Glutamatergic neuron (in vitro differentiated cells): ENCODE data around the gene NEUROD1. TPM values are rescaled to one million over a fixed set of nuclear protein-coding genes. Genes with fewer than 3 reads are reported as not detected.

ENCODE experiments used
- DNase-seq: peaks from one replicate; pipeline ENCODE4 v3.0.0; 2022
- H3K27ac Mint-ChIP-seq: one replicate; pipeline ENCODE4 v1.8.0; 2020; ENCODE audit warnings: mild to moderate bottlenecking, mixed read lengths, inconsistent platforms; ENCODE audit not compliant: unreplicated experiment
- H3K27me3 Mint-ChIP-seq: one replicate; pipeline ENCODE4 v1.8.0; 2020; ENCODE audit warnings: mild to moderate bottlenecking, moderate library complexity, mixed read lengths, inconsistent platforms; ENCODE audit not compliant: unreplicated experiment
- H3K36me3 Mint-ChIP-seq: one replicate; pipeline ENCODE4 v1.8.0; 2020; ENCODE audit warnings: mild to moderate bottlenecking, mixed read lengths, inconsistent platforms; ENCODE audit not compliant: unreplicated experiment
- H3K4me1 Mint-ChIP-seq: one replicate; pipeline ENCODE4 v1.8.0; 2020; ENCODE audit warnings: mild to moderate bottlenecking, low read depth, mixed read lengths, inconsistent platforms; ENCODE audit not compliant: unreplicated experiment
- H3K4me3 Mint-ChIP-seq: one replicate; pipeline ENCODE4 v1.8.0; 2020; ENCODE audit warnings: mild to moderate bottlenecking, mixed read lengths, inconsistent platforms; ENCODE audit not compliant: unreplicated experiment
- H3K9me3 Mint-ChIP-seq: one replicate; pipeline ENCODE4 v1.8.0; 2020; ENCODE audit warnings: mild to moderate bottlenecking, moderate library complexity, mixed read lengths, inconsistent platforms; ENCODE audit not compliant: unreplicated experiment
- total RNA-seq: library from RNA; stranded (reverse); fragmentation: NEBNext Ultra II Directional; extraction: Animal tissue kit (Norgen Biotek cat#: 25700); gene quantifications from one replicate; pipeline ENCODE4 v1.2.1, GENCODE V29; 2021; ENCODE audit not compliant: unreplicated experiment
- TF ChIP-seq, protein P1 (sequence below): fragments of 200-600 bp; sonication (generic); IDR thresholded peaks from one replicate; pipeline ENCODE4 v1.5.0; 2021; ENCODE audit not compliant: partially characterized antibody, unreplicated experiment

The NEUROD1 gene
- total RNA-seq, 1 donor from 2014 or later, result 65.5 TPM

DNA sequence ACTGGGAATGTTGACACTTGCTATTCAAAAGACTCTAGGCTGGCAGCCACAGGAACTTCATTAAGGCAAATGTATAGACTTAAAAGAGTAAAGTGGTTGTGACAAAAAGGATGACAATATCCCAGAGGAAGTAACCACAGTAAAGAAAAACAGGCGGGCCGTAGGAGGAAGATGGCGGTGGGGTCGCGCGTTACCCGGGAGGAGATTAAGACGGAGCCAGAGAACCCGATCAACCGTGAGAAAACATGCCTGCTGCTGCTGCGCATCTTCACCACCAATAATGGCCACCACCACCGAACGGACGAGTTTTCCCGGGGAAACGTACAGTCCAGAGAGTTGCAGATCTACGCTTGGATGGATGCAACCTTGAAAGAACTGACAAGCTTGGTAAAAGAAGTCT, 14.0 kb upstream of the NEUROD1 start:
- H3K27me3 Mint-ChIP-seq, result peaks cover 3% of the 10 kb centered on the region
- no peak overlapping the region for H3K27ac Mint-ChIP-seq
- no peak for DNase-seq
- no peaks in the 10 kb centered on the region for H3K9me3 Mint-ChIP-seq
- no peak overlapping the region for H3K4me3 Mint-ChIP-seq
- no peaks in the 10 kb centered on the region for H3K36me3 Mint-ChIP-seq
- TF ChIP-seq, protein P1, sequence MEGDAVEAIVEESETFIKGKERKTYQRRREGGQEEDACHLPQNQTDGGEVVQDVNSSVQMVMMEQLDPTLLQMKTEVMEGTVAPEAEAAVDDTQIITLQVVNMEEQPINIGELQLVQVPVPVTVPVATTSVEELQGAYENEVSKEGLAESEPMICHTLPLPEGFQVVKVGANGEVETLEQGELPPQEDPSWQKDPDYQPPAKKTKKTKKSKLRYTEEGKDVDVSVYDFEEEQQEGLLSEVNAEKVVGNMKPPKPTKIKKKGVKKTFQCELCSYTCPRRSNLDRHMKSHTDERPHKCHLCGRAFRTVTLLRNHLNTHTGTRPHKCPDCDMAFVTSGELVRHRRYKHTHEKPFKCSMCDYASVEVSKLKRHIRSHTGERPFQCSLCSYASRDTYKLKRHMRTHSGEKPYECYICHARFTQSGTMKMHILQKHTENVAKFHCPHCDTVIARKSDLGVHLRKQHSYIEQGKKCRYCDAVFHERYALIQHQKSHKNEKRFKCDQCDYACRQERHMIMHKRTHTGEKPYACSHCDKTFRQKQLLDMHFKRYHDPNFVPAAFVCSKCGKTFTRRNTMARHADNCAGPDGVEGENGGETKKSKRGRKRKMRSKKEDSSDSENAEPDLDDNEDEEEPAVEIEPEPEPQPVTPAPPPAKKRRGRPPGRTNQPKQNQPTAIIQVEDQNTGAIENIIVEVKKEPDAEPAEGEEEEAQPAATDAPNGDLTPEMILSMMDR, result no peak
- H3K4me1 Mint-ChIP-seq, result peaks cover 3% of the 10 kb centered on the region

DNA sequence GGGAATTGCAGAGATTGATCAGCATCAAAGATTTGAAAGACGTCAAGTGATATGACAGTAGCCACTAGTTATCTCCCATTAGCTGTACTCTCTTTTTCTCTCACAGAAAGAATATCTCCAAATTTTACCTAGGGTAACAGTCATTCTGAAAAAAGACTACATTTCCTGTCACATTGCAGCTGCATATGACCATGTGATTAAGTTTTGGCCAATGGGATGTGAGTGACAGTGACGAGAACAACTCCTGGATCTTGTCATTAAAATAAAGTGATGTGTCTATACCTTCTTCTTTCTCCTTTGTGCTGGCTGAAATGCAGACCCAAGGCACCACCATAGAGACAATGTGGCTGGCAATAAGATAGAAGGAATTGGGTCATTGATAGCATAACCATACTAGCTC, 10.5 kb upstream of the NEUROD1 start:
- Mint-ChIP-seq H3K9me3 (no peaks in the 10 kb centered on the region), H3K4me3 (no peak overlapping the region), H3K27me3 (peaks cover 2% of the 10 kb centered on the region), H3K4me1 (peaks cover 9% of the 10 kb centered on the region), H3K36me3 (no peaks in the 10 kb centered on the region), H3K27ac (no peak overlapping the region)
- TF ChIP-seq, protein P1, result no peak
- no peak for DNase-seq

DNA sequence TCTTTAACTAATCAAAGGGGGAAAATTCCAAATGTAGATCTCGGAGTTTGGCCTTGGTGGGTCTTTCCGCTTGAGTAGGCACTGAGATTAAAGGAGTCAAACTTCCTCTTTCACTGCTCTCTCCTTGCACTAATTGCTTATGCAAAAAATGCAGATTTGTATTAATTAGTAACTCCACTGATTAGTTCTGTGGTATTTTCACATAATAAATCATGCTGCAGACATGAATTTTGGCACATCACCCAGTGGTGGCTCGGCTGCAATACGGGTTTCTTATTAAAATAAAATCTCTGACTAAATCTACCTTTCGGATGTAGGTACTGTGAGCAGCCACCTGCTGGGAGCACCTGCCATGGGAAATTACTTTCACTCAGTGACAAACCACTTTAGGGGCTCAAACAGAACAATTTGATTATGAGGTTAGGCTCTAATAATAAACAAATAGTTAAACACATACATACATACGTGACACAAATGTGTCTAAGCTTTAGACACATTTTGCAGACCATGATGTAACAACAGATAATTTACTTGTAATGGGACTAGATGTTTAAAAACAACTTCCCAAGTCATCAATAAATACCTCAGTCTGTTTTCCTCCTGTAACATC, 6.4 kb upstream of the NEUROD1 start:
- peaks cover 17% of the 10 kb centered on the region for H3K27me3 Mint-ChIP-seq
- TF ChIP-seq, protein P1, result no peak
- H3K9me3 Mint-ChIP-seq, result peaks cover 20% of the 10 kb centered on the region
- no peaks in the 10 kb centered on the region for H3K36me3 Mint-ChIP-seq
- H3K4me3 Mint-ChIP-seq, result no peak overlapping the region
- DNase-seq, result no peak
- no peak overlapping the region for H3K27ac Mint-ChIP-seq
- peaks cover 30% of the 10 kb centered on the region for H3K4me1 Mint-ChIP-seq

DNA sequence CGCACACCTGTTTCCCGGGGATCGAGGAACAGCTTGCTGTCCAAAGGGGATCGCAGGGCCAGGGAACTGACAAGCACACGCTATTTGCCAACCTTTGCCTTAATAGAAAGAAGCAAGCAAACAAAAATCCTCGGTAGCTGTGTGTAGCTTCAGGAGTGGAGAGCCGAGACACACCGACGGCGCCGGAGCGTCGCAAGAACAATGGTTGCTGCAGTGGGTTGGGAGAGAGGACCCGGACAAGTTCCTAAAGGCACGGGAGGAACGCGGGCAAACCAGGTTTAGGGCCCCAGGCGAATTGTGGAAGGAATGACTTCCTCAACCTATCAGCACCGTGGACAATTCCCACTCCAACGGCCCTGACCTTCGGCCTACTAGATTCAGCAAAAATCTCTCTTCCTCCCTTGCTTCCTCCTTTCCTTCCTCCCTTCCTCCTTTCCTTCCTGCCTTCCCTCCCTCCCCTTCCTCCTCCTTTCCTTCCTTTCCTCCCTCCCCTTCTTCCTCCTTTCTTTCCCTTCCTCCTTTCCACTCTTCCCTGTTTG, 4.9 kb upstream of the NEUROD1 start:
- H3K36me3 Mint-ChIP-seq, result no peaks in the 10 kb centered on the region
- TF ChIP-seq, protein P1, result no peak
- H3K9me3 Mint-ChIP-seq, result peaks cover 34% of the 10 kb centered on the region
- H3K4me3 Mint-ChIP-seq, result peak overlapping the region; percentile 76
- peak overlapping the region; percentile 75 for H3K27ac Mint-ChIP-seq
- no peak for DNase-seq
- H3K27me3 Mint-ChIP-seq, result peaks cover 29% of the 10 kb centered on the region
- peaks cover 41% of the 10 kb centered on the region for H3K4me1 Mint-ChIP-seq

DNA sequence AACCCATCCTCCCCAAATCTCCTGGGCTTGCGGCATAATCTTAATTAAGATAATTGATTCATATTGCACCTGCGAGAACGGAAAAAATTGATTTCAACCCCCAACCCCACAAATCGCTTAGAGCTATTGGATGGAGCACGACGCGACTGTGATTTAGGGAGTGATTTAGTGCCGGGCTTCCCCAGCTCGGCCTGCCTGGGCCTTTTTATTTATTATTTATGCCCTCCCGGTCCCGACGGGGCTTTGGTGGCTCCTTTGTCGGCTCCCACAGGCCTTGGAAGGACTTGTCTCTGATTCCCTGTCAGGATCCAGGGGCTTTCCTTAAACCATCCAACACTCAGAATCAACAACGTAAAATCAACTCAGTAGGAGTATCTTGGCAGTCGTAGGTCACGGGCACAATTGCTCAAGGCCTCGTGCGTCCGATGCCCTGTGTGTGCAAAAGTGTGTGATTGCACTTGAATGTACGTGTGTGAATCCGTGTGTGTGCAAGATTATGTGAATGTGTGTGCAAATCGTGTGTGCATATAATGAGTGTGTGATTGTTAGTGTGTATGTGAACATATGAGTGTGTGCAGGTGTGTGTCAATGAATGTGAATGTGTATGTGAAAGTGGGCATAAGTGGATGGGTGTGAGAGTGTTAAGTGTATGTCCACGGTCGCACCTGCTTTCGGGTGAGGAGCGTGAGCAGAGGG, 4.3 kb upstream of the NEUROD1 start:
- DNase-seq, result peak; percentile 68
- Mint-ChIP-seq H3K27me3 (peaks cover 31% of the 10 kb centered on the region), H3K36me3 (no peaks in the 10 kb centered on the region), H3K9me3 (peaks cover 40% of the 10 kb centered on the region), H3K4me3 (peak overlapping the region; percentile 76), H3K27ac (peak overlapping the region; percentile 75), H3K4me1 (peaks cover 41% of the 10 kb centered on the region)
- TF ChIP-seq, protein P1, result no peak
